ENCODE data around the gene PROCA1.

PROCA1 gene

DNA sequence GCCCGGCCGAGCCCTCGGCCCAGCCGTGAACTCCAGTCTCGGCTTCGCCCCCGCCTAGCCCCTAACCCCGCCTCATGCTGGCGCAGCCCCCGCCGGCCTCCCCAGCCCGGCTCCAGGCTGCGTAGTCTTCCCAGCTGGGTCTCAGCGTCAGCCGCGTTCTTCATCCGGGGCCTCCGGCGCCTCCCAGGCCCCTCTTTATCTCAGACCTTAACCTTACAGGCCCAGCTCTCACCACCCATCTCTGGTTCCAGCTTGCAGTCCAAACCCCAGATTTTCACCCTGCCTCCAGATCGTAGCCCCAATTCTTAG, at the start of gene PROCA1:
Gene PROCA1, minus strand, starts transcription at position 166 of the 309 bp plus-strand sequence. CDS start 228 bp downstream, outside the sequence.
- peak in 1 of 2 experiments; percentile 22 for DNase-seq

- DNase-seq: no peak
Observed at GRCh38 chr17:28760601-28761562, 49.2 kb upstream of the PROCA1 start.

- no peak for DNase-seq
Observed at GRCh38 chr17:28759256-28759865, 47.7 kb upstream of the PROCA1 start.

DNA sequence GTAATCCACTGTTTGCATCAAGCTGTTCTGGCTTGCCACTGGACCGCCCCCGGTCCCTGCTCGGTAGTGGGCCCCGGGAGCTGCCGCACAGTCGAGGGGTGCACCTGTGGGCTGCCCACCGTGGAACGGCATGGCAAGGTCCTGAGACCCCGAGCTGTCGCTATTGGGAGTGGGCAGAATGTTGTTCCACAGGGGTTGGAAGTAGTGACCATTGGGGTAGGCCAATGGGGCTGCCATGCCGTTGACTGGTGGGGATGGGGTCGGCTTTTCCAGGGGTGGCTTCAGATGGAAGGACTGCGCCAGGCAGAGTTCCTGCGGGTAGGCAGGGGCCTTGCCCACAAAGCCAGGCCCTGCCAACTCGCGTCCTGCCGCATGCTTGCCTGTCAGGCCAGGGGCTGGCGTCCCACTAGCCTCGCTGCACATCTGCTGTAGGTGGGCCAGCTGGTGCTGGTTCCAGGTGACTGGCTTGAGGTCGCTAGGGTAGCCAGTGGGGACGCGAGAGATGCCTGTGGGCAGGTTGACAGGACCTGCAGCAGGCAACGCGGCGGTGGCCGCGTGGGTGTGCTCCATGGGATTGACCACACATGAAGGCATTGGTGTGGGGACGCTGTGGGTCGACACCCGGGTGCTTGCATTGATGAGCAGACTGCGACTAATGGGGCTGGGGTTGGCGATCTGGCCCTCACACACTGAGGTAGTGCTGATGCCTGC, 46.9 kb upstream of the PROCA1 start:
- no peak for DNase-seq

DNA sequence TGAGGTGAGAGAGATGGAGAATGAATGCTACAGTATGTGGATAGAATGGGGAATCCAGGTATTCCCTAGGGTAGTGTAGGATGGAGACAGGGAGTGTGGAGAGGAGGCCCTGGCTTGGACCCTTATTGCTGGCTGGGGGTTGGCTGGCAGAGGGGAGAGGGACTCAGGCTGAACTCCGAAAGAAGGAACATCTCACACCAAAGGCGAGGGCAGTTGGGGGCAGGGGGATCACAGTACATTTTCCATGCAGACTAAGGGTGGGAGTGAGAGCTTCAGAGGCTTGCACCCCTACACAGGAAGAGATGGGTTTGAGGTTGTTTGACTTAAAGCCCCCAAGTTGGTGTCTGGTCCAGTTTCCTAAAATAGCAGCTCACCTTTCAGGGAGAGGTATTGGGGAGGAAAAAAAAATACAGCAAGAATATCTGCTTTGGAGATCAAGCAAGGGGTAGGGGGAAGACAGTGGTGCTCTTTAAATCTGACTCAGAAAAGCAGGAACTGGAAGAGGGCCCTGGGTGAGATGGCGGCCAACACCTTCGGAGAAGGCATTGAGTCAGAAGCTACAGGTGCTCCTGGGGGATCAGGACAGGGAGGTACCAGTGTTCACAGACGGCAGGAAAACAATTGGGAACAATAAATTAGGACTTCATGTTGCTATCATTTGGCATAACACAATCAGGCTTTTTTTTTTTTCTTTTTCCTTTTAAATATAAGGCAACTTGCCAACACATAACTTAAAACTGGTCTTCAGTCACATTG, 44.5 kb upstream of the PROCA1 start:
- DNase-seq: no peak

- no peak for DNase-seq
Observed at GRCh38 chr17:28755486-28755885, 43.8 kb upstream of the PROCA1 start.

DNA sequence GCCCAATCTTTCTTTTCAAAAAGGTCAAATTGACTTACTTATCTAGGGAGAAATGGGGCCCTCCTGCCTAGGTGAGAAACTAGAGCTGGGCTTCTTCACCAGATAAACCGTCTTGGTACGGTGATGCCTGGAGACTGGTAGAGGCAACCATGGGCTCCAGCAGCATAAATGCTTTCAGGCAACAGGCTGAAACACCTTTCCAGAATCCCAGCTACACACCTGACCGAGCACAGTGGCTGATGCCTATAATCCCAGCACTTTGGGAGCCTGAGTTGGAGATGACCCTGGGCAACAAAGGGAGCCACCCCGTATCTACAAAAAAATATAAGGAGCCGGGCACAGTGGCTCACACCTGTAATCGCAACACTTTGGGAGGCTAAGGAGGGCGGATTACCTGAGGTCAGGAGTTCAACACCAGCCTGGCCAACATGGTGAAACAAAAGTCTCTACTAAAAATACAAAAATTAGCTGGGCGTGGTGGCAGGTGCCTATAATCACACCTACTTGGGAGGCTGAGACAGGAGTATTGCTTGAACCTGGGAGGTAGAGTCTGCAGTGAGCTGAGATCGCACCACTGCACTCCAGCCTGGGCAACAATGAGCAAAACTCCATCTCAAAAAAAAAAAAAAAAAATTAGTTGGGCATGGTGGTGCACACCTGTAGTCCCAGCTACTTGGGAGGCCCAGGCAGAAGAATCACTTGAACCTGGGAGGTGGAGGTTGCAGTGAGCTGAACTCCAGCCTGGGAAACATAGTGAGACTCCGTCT, 40.1 kb upstream of the PROCA1 start:
- no peak for DNase-seq

- DNase-seq: peak; percentile 84 to 86
Observed at GRCh38 chr17:28750178-28751047, 38.7 kb upstream of the PROCA1 start.

DNA sequence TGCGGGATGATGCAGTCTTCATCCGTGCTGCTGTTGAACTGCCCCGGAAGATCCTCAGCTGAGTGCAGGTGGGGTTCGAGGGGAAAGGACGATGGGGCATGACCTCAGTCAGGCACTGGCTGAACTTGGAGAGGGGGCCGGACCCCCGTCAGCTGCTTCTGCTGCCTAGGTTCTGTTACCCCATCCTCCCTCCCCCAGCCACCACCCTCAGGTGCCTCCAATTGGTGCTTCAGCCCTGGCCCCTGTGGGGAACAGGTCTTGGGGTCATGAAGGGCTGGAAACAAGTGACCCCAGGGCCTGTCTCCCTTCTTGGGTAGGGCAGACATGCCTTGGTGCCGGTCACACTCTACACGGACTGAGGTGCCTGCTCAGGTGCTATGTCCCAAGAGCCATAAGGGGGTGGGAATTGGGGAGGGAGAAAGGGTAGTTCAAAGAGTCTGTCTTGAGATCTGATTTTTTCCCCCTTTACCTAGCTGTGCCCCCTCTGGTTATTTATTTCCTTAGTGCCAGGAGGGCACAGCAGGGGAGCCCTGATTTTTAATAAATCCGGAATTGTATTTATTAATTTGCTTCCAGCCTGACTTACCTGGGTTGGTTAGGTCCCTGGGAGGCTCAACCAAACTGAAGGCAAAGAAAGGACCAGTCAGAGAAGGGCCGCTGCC, 38.0 kb upstream of the PROCA1 start:
- no peak for DNase-seq

DNA sequence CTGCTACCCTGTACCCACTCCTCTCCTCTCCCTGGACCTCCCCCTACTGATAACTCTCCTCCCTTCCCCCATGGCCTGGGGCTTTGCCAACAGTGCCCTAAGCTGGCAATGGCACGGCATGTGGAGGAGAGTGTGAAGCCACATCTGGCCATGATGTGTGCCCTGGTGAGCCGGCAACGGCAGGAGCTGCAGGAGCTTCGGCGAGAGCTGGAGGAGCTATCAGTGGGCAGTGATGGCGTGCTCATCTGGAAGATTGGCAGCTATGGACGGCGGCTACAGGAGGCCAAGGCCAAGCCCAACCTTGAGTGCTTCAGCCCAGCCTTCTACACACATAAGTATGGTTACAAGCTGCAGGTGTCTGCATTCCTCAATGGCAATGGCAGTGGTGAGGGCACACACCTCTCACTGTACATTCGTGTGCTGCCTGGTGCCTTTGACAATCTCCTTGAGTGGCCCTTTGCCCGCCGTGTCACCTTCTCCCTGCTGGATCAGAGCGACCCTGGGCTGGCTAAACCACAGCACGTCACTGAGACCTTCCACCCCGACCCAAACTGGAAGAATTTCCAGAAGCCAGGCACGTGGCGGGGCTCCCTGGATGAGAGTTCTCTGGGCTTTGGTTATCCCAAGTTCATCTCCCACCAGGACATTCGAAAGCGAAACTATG, 37.3 kb upstream of the PROCA1 start:
- no peak for DNase-seq

- DNase-seq: no peak
Observed at GRCh38 chr17:28747801-28748750, 36.4 kb upstream of the PROCA1 start.

DNA sequence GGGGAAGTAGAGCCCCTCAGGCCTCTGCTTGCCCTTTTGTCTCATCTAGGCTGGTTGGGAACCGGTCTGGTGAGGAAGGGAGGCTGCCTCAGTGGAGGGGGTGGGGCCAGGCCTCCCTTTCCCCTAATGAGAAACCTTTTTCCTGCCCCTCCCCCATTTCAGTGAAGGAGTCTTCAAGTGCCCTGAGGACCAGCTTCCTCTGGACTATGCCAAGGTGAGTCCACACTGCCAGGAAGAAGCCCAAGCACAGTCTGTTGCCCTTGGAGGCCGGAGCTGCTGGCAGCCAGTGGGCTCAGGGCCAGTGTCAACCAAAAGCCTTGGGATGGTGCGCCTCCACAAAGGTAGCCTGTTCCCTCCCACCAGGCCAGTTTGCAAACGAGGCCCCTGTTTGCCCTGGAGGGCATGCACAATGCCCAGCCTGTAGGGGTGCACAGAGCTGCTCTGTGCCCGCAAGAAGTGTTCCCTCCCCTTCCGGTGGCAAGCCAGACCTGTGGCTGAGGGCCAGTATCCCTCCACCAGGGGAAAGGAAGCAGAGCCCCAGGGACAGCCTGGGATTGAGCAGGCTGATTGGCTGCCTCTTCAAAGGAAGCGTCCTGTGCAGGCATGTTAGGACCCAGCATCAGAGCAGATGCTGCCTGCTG, 35.5 kb upstream of the PROCA1 start:
- DNase-seq: no peak

- DNase-seq: no peak
Observed at GRCh38 chr17:28746611-28747050, 34.9 kb upstream of the PROCA1 start.

- no peak for DNase-seq
Observed at GRCh38 chr17:28745786-28746411, 34.2 kb upstream of the PROCA1 start.

GRCh38 chr17:28744972-28745785, 33.5 kb upstream of the PROCA1 start:
- no peak for DNase-seq

DNA sequence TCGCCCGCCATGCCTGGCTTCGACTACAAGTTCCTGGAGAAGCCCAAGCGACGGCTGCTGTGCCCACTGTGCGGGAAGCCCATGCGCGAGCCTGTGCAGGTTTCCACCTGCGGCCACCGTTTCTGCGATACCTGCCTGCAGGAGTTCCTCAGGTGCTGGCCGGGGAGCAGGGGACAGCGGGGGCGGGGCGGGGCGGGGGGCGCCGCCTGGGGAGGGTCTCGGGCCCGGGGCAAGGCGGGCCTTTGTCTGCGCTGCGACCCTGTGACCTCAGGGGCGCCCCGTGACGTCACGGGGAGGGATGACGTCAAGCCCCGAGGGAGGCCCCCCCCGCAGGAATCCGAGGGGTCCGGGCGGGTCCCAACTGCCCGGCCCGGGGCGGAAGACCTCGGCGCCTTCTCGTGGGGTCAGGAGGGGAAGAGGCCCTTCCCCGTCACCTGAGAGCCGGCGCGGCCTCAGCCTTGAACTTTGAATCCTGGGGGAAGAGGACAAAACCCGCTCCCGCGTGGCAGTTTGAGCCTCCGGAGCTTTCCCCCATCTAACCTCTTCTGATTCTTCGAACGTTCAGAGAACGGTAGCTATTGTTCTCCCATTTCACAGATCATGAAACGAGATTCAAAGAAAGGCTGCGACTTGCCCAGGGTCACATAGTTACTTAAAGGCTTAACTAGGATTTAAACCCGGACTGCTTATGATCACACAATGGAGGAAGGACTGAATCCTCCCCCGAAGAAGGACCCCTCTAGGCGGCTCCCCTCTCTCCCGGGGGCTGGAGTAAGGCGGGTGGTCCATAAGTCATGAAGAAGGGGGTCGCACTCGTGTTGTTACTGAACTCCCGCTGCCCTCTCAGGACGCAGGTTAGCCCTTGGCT, 32.6 kb upstream of the PROCA1 start:
- peak; percentile 60 to 64 for DNase-seq

Data from activated CD4-positive, alpha-beta T cell treated with anti-CD3 and anti-CD28 coated beads, Interleukin-2, amount 50 U/mL, for 4 hours (primary cell).